Stimulated activated CD8-positive, alpha-beta memory T cell treated with anti-CD3 and anti-CD28 coated beads, Interleukin-4, amount 100 ng/mL, for 4 hours (primary cell): ENCODE data around the gene SPATA12.

Source experiments
- DNase-seq, 2 donors: peaks; one replicate each; pipeline ENCODE4 v3.0.0-alpha.2; 2020; ENCODE audit warnings: low read depth in 2 of 2, low spot score in 1 of 2

SPATA12 gene

DNA sequence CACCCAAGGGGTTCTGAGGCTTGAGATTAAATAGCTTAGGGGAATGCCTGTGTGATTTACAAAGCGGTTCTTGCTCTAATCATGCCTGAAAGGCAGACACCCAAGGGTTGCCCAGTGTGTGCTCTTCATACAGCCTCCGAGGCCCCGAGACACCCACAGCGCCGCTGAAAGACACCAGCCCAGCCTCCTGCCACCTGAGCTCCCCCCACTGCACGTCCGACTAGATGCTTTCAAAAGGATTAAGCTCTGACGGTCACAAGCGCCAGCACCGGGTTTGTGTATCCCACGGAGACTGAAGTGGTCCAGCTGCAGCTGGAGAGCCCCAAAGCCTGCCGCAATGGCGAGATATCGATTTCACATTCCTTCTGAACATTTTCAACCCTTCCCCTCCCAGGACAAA is 50.3 kb downstream of the SPATA12 start:
- DNase-seq = no peak

DNA sequence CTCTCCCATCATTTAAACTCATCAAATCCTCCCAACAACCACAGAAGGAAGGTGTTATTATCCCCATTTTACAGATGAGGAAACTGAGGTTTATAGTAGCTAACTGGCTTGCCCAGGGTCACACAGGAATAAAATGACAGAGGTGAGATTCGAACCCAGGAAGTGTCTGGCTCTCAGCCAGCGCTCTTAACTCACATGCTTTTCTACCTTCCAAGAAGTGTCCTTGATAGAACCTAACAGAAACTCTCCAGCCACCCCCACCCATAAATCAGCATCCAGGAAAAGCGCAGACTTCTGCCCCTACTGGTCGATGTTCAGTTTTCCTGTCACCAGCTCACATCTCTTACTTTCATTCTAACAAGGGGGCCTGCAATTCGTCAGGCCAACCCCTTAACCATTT is 51.7 kb downstream of the SPATA12 start:
- DNase-seq = no peak

DNA sequence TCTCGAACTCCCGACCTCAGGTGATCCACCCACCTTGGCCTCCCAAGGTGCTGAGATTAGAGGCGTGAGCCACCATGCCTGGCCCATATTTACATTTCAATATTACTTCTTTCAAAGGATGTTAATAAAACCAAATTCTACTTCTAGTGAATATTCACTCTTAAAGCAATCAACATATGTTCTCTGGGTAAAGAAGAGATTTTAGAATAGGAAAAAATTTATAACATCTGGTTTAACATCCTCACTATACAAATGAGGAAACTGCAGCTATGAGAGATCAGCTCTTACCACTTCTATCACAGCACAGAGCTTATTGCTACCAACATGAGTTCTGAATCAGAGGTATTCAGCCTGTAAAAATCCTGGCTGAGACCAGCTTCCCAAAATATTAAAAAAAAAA is 56.0 kb downstream of the SPATA12 start:
- no peak for DNase-seq

DNA sequence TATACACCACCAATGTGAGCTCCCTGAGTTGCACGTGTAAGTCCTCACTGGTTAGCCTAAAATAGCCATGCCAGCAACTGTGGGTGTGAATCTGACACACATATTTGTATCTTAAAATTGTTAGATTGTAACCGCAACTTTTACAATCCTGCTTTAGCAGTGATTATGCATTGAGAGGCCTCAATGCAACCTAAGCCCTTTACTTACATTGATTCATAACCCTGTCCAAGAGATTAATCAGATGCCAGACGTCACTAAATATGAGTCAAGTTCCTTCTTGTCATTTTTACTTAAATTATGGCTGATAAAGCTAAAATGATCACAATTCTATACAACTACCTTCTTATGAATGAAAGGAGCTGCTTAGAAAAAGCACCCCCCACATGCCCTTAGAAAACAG is 57.8 kb downstream of the SPATA12 start:
- DNase-seq = no peak

DNA sequence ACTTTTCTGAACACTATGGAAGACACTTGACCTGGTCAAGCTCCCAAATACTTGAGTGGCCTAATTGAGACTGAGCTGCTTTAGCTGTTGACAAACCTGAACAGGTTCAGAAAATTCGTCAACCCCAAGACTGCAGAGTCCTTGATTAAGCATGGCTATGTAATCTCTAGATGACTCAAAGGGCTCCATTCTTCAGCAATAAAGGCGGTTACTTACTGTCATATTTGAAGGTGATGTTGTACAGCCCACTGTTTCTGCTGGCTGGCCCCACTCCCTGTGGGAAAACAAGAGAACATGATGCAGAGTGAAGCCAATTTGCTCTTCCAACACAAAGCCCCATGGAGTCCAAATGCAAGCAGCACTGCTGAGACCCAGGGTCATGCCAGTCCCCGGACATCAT is 59.6 kb downstream of the SPATA12 start:
- no peak for DNase-seq

DNA sequence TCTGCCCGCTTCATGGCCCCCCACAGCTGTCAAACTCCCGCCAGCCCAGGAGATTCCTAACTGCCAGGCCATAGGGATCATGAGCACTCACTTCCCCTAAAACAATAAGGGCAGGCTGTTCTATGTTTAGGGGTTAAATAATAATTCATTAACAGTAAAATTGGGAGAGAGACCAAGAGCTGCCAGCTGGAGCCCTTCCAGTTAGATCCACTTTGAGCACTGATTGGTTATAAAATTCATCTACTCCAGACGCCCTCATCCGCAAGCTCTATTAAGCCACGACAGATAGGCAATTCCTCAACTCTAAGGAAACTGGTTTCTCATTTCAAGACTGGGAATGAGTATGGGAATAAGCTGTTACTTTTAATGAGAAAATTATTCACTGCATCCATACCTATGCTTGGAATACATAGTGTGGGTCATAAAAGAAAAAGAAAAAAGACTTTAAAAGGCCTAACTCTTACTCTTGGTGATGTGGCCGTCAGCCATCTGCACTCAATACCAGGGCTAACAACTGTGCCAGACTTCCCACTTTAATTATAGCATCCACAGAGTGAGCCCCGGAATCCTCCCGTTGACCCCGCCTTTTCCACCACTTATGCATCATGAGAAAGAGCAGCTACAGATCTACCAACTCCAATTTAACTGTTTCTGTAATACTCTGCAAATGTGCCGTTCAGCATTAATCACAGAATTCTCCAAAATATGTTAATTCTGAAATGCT is 60.1 kb downstream of the SPATA12 start:
- DNase-seq = no peak
